ENCODE data around the gene RSRC1. TPM values are rescaled to one million over a fixed set of nuclear protein-coding genes. Genes with fewer than 3 reads are reported as not detected.

RSRC1 gene
- total RNA-seq, 1 experiment from 2014 or later: 37.9 TPM

GRCh38 chr3:158165141-158165655 lies 55.3 kb downstream of the RSRC1 start:
- no peaks in the 10 kb centered on the region for H3K23me2 ChIP-seq (ENCODE audit: insufficient read length, low read depth, low read length, poor library complexity, severe bottlenecking)
- no peak overlapping the region for H3K14ac ChIP-seq (ENCODE audit: insufficient read depth, low read length)
- no peaks in the 10 kb centered on the region for H3K79me1 ChIP-seq (ENCODE audit: insufficient read depth, low read depth, low read length, poor library complexity, severe bottlenecking)
- H3K27ac ChIP-seq (ENCODE audit: insufficient read length, low read depth, low read length): no peak overlapping the region
- Mint-ChIP-seq H3K4me3 (no peak overlapping the region), H3K27ac (no peak overlapping the region), H3K36me3 (ENCODE audit: insufficient read depth in 1 of 3, low read depth in 3 of 3) (no peaks in the 10 kb centered on the region), H3K9me3 (no peaks in the 10 kb centered on the region), H3K4me1 (0 out of 4 replicates have a peak, but pooled peaks cover 0 to 2% of the 10 kb centered on the region in 2 experiments), H3K27me3 (ENCODE audit: low read depth) (no peaks in the 10 kb centered on the region)
- H3K9me3 ChIP-seq (ENCODE audit: control insufficient read depth, low read depth, low read length): no peaks in the 10 kb centered on the region
- H3K27me3 ChIP-seq (ENCODE audit: insufficient read depth, low read length): no peaks in the 10 kb centered on the region
- H3K18ac ChIP-seq (ENCODE audit: insufficient read length, low read depth, low read length): no peak overlapping the region
- H3K56ac ChIP-seq (ENCODE audit: insufficient read length, low read depth, low read length): no peak overlapping the region
- H2BK15ac ChIP-seq (ENCODE audit: low read depth, low read length): no peak overlapping the region
- H4K91ac ChIP-seq (ENCODE audit: insufficient read length, low read depth, low read length): no peak overlapping the region
- no peak overlapping the region for H4K8ac ChIP-seq (replicated peaks; ENCODE audit: insufficient read length, low read depth, low read length)
- no peaks in the 10 kb centered on the region for H4K20me1 ChIP-seq (ENCODE audit: control insufficient read depth, insufficient read depth, insufficient read length)
- no peak overlapping the region for H3K4ac ChIP-seq (ENCODE audit: low read depth, low read length)
- no peaks in the 10 kb centered on the region for H3K79me2 ChIP-seq (ENCODE audit: insufficient read depth, low read length)
- no peak overlapping the region for H2AFZ ChIP-seq (ENCODE audit: low read length)
- no peak overlapping the region for H2BK20ac ChIP-seq (ENCODE audit: low read depth, low read length, poor library complexity, severe bottlenecking)
- TF ChIP-seq, protein P1, sequence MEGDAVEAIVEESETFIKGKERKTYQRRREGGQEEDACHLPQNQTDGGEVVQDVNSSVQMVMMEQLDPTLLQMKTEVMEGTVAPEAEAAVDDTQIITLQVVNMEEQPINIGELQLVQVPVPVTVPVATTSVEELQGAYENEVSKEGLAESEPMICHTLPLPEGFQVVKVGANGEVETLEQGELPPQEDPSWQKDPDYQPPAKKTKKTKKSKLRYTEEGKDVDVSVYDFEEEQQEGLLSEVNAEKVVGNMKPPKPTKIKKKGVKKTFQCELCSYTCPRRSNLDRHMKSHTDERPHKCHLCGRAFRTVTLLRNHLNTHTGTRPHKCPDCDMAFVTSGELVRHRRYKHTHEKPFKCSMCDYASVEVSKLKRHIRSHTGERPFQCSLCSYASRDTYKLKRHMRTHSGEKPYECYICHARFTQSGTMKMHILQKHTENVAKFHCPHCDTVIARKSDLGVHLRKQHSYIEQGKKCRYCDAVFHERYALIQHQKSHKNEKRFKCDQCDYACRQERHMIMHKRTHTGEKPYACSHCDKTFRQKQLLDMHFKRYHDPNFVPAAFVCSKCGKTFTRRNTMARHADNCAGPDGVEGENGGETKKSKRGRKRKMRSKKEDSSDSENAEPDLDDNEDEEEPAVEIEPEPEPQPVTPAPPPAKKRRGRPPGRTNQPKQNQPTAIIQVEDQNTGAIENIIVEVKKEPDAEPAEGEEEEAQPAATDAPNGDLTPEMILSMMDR (conservative IDR thresholded peaks at IDR 0.05): no peak
- H2BK120ac ChIP-seq (ENCODE audit: low read depth, low read length, poor library complexity, severe bottlenecking): no peak overlapping the region
- H3T11ph ChIP-seq (ENCODE audit: low read length): no peak overlapping the region
- H2AK5ac ChIP-seq (ENCODE audit: insufficient read length, low read length): no peak overlapping the region
- no CpG with 5 or more reads among the region's 5 CpGs for WGBS (ENCODE audit: extremely low coverage, insufficient read length, low lambda C conversion rate)
- H3K4me1 ChIP-seq (ENCODE audit: insufficient read depth, low read length): no peaks in the 10 kb centered on the region
- no peak overlapping the region for H3K23ac ChIP-seq (ENCODE audit: insufficient read length, low read depth, low read length)
- DNase-seq: no peak
- no peak overlapping the region for H3K4me2 ChIP-seq (ENCODE audit: insufficient read depth, insufficient read length, low read length)
- H3K9ac ChIP-seq (ENCODE audit: extremely low read depth, insufficient read length, low read length): no peak overlapping the region
- H2BK5ac ChIP-seq (ENCODE audit: insufficient read length, low read length): no peak overlapping the region
- H2BK12ac ChIP-seq (ENCODE audit: insufficient read length, low read depth, low read length): no peak overlapping the region
- H4K5ac ChIP-seq (ENCODE audit: insufficient read length, low read depth, low read length): no peak overlapping the region
